Motor neuron (in vitro differentiated cells): ENCODE measurements around the gene FAM72A. TPM values are rescaled to one million over a fixed set of nuclear protein-coding genes. Genes with fewer than 3 reads are reported as not detected.
"Not testable (repeated sequence)": the region's sequence is repeated elsewhere in the genome, so short reads cannot be mapped to it uniquely, and the experiment has no call there.

Source experiments
- ATAC-seq, 8 experiments: fragments of 200-7000 bp; cut with Tn5 transposase; replicated peaks in 6 of 8; 2 replicates each; pipeline ENCODE4 v1.8.0; 2021; ENCODE audit warnings: mild to moderate bottlenecking in 8 of 8, moderate library complexity in 8 of 8
- H3K27ac ChIP-seq, 2 donors: fragments of 250-450 bp; sonication (Bioruptor Pico); 2 replicates each; pipeline ENCODE4 v1.9.0; 2021; ENCODE audit warnings: antibody characterized with exemption in 2 of 2, mild to moderate bottlenecking in 2 of 2, moderate library complexity in 1 of 2
- H3K4me1 ChIP-seq, 2 donors: fragments of 250-450 bp; sonication (Bioruptor Pico); replicated peaks in 1 of 2; 2 replicates each; pipeline ENCODE4 v1.6.1; 2021; ENCODE audit warnings: antibody characterized with exemption in 2 of 2, mild to moderate bottlenecking in 2 of 2, moderate library complexity in 1 of 2
- H3K4me3 ChIP-seq, 5 donors: fragments of 250-450 bp; sonication (Bioruptor Pico); 2 replicates each; pipeline ENCODE4 v1.9.0; 2021; ENCODE audit warnings: antibody characterized with exemption in 5 of 5, mild to moderate bottlenecking in 5 of 5, moderate library complexity in 4 of 5
- WGBS, 10 experiments: fragments of 450-650 bp; shearing (Covaris generic); methylation state at CpG; one replicate each; pipeline ENCODE4 v1.0.0; 2022; 5-methylcytosine and 5-hydroxymethylcytosine counted together
- in situ Hi-C, 9 experiments: fragments of 400-800 bp; cut with MboI; loops; one replicate each; pipeline ENCODE4 v1.15.0; 2021; ENCODE audit warnings: low sequenced_read_pairs in 9 of 9, low pct_unique_long_range_greater_than_20kb in 2 of 9; ENCODE audit not compliant: unreplicated experiment in 9 of 9
- total RNA-seq, 8 experiments: library from RNA; unstranded; fragments of 300-600 nt; gene quantifications; 2 replicates each; pipeline versions ENCODE4 v1.2.3 to v1.2.4, GENCODE V29; 2022

FAM72A gene
- total RNA-seq, result 10 to 100 TPM in 1 of 8 experiments, 1 to 10 TPM in 7; 1.8 to 11.1 (median 5.7) TPM

DNA sequence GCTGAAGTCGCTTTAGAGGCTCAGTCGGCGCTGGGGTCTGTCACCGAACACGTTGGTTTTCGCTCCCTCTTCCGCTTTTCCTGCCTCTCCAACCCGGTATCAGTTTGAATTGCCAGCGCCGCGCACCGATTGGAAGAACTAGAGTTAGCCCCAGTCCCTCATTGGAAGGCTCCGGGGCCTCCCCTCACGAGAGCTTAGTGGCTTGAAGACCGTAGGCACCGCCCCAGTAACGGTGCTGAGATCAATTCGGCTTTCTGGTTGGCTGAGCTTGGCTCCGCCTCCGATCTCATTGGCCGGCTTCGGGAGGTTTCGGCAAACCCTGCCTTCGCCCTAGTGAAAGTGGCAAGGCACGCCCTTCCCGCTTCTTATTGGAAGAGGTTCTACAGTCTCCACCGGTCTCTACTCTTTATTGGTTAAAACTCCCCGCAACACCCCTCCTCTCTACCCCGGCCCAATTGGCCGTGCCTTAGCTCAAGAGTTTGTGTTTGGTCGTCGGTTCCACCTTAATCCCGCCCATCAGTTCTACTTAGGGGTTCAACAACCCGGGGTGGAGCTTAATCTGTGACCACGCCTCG is at the start of gene FAM72A:
TSS of gene FAM72A (minus strand) at position 51 of the 575 bp plus-strand sequence. CDS start 814 bp downstream, outside the sequence.
- no CpG with 5 or more reads among the region's 36 CpGs for WGBS, 10 experiments
- in situ Hi-C loops, H3K27ac ChIP-seq, H3K4me1 ChIP-seq: not testable (repeated sequence)
- peak; percentile 73 to 86 (median 84) for ATAC-seq
- peak within 1 kb of the TSS; percentile 24 to 36 (median 33) for H3K4me3 ChIP-seq

DNA sequence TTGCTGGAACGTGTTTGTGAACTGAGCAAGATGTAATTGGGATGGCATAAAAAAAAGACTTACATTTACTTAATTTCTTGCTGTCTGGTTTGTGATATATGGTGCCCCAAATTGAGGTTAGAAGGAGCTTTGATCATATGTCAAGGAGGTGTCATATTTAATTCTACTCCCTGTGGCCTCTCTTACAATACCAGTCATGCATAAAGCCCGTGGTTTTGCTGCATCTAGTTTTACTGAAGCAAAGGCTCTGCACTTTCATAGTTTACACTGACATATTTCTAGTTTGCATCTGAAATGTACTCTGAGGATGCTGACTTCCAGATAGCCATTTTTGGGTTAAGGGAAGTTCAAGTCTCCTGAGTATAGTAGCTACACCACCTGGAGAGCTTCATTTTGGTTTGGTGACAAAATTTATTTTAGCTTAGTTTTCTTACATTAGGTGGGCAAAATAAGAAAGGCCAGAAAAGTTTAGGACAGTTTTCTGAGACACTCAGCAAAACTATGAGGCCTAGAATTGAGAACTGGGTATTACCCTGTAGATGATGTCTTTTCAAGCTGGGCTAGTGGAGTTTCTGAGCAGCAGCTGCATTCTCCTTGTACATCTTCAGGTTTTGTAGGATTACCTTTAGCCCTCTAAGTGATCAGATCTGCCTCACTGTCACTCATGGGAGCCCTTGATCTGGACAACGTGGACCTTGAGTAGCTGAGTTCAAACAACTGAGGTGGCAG is 48.5 kb upstream of the FAM72A start:
- WGBS, 10 experiments, result no CpG with 5 or more reads among the region's 3 CpGs
- ATAC-seq, result peak in 7 of 8 experiments; percentile 28 to 89 (median 46)
- in situ Hi-C loops, result not testable (repeated sequence)

GRCh38 chr1:206246129-206246886 is 43.7 kb upstream of the FAM72A start:
- ATAC-seq, H3K4me3 ChIP-seq, in situ Hi-C loops, H3K27ac ChIP-seq, H3K4me1 ChIP-seq: not testable (repeated sequence)
- WGBS, 10 experiments, result no CpG with 5 or more reads among the region's 10 CpGs

More for the DNA sequence above, 48.5 kb upstream of the FAM72A start:
- not testable (repeated sequence) for H3K4me1 ChIP-seq, H3K4me3 ChIP-seq, H3K27ac ChIP-seq

DNA sequence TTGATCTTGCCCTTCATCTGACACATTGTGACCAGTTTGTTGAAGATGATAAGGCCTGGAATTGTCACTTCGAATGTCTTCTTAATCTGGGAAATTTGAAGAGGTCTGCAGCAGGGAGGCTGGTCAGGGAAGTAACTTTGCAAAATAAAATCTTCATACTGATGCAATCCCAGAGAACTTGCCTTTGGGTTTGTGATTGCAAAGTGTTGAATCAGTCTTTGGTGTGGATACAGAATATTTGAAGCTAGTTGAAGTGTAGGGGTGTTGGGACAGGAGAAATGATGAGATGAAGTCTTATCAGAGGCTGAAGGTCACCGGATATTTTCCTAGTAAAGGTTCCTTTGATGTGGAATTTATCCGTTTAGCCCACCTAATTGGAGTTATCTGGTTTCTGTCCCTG is 42.8 kb upstream of the FAM72A start:
- ATAC-seq, H3K27ac ChIP-seq, H3K4me1 ChIP-seq, in situ Hi-C loops, H3K4me3 ChIP-seq: not testable (repeated sequence)
- no CpG with 5 or more reads among the region's 3 CpGs for WGBS, 10 experiments

DNA sequence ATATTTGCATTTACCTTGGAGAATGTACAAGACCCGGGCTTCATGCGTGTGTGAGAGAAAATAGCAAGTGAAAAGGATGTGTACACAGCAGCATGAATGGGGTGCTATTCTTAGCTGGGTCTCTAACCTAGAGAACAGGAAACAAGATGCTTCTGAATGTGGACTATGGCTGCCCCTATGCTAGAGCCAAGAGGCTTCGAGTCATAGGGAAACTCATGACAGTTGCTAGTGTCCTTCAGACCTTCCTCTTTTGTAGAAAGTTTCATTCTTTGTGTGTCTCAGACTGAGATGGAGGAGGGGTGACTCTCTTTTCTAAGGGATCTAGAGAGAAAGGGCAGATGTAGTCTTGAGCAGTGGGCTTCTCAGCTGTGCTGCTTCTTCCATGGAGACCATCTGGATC is 40.7 kb upstream of the FAM72A start:
- H3K4me3 ChIP-seq, H3K27ac ChIP-seq, in situ Hi-C loops, H3K4me1 ChIP-seq: not testable (repeated sequence)
- WGBS, 10 experiments, result no CpG with 5 or more reads among the region's 3 CpGs
- peak in 3 of 8 experiments; percentile 47 to 94 (median 77) for ATAC-seq

- H3K4me1 ChIP-seq, H3K4me3 ChIP-seq, H3K27ac ChIP-seq, in situ Hi-C loops: not testable (repeated sequence)
- no CpG with 5 or more reads among the region's 4 CpGs for WGBS, 10 experiments
- peak in 2 of 8 experiments; percentile 98 to 99 for ATAC-seq
These were observed 37.6 kb upstream of the FAM72A start for GRCh38 chr1:206240288-206240687.

- H3K27ac ChIP-seq, H3K4me3 ChIP-seq, H3K4me1 ChIP-seq, in situ Hi-C loops: not testable (repeated sequence)
- WGBS, 10 experiments, result no CpG with 5 or more reads among the region's 2 CpGs
- peak in 3 of 8 experiments; percentile 17 to 40 (median 37) for ATAC-seq
These were observed 32.6 kb upstream of the FAM72A start for GRCh38 chr1:206235190-206235589.

DNA sequence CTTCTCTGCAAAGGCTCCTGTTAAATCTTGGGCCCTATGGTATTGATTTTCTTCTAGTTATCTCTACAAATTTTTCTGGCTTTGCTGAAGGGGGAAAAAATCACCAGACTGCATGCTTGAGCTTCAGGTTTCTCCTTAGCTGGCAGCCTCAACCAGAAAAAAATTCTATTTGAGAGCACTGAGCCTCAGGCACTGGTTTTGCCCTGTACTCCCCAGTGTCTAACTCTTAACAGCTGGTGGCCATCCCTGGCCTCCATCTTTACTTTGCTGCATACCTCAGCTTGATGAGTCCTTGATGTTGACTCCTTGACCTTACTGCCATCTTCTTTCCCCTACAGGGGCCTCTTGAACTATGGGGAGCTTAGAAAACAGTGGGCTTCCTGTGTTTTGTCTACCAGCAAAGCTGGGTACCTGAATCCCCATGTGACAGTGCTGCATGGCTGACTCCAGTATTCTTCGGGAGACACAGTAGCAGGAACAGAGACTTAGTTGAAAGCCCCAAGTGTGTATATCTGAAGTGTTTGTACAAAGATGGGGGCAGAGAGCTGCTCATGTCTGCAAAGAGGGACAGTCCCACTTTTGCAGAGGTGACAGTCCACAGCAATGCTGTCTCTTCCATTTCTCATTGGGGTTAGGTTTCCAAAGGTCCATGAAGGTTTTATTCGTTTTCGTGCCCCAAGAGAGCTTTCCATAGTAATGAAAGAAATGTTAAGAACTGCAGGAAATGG is 31.7 kb upstream of the FAM72A start:
- H3K4me3 ChIP-seq, ATAC-seq, H3K27ac ChIP-seq, in situ Hi-C loops, H3K4me1 ChIP-seq: not testable (repeated sequence)
- WGBS, 10 experiments, result 100% methylated on average over 1 of the region's 3 CpGs; no CpG with 5 or more reads in 9 of the 10 experiments

DNA sequence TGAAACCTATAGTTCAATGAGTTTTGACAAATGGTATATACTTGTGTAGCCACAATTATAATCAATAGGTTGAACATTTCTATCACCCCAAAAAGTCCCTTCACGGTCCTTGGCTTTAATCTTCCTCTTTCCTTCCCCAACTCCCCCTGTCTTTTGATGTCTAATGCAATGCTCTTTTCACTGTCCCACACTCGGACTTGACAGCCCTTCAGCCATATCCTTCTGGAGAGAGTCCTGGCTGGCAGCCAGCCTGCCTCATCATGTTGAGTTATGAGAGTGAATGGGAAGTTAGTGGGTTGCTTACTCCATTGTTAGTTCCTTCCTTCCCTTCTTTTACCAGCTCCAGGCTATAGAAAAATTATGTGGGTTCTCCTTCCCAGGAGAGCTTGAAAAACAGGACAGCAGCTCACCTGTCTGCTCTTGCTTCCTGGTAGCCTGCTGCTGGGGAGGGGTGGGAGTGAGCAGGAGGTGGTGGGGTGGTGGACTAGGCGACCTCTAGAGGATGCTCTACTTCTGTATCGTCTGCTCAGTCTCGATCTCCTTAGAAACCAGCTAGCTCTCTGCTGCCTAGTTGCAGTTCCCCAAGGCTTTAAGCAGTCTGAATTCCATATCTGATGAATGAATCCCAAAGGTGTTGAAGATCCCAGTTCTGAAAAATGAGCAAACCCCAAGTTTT is 30.5 kb upstream of the FAM72A start:
- WGBS, 10 experiments, result no CpG with 5 or more reads among the region's 5 CpGs
- in situ Hi-C loops, result not testable (repeated sequence)
- peak in 6 of 8 experiments; percentile 61 to 95 (median 78) for ATAC-seq

GRCh38 chr1:206231989-206232388 is 29.4 kb upstream of the FAM72A start:
- WGBS, 10 experiments, result no CpG with 5 or more reads among the region's 9 CpGs
- in situ Hi-C loops, H3K4me3 ChIP-seq, H3K4me1 ChIP-seq, H3K27ac ChIP-seq, ATAC-seq: not testable (repeated sequence)

More for the DNA sequence above, 30.5 kb upstream of the FAM72A start:
- H3K27ac ChIP-seq, H3K4me3 ChIP-seq, H3K4me1 ChIP-seq: not testable (repeated sequence)

- H3K4me3 ChIP-seq, H3K4me1 ChIP-seq, H3K27ac ChIP-seq, in situ Hi-C loops: not testable (repeated sequence)
- peak in 3 of 8 experiments; percentile 12 to 71 (median 40) for ATAC-seq
- no CpG with 5 or more reads among the region's 2 CpGs for WGBS, 10 experiments
These were observed 26.6 kb upstream of the FAM72A start for GRCh38 chr1:206229286-206229685.

GRCh38 chr1:206226886-206227285 is 24.2 kb upstream of the FAM72A start:
- H3K4me3 ChIP-seq, in situ Hi-C loops, H3K4me1 ChIP-seq, H3K27ac ChIP-seq: not testable (repeated sequence)
- WGBS, 10 experiments, result no CpG with 5 or more reads among the region's 5 CpGs
- peak in 2 of 8 experiments; percentile 32 to 36 for ATAC-seq
